A172 (cell line): ENCODE data around the gene SH2B2. TPM values are rescaled to one million over a fixed set of nuclear protein-coding genes. Genes with fewer than 3 reads are reported as not detected.
"Not testable (repeated sequence)": the region's sequence is repeated elsewhere in the genome, so short reads cannot be mapped to it uniquely, and the experiment has no call there.

ENCODE experiments used
- DNase-seq: peaks from one replicate; pipeline ENCODE4 v3.0.0-alpha.2; 2015; ENCODE audit warnings: low spot score
- total RNA-seq: library from RNA; depleted of rRNA; stranded (reverse); fragments of >200 nt; shearing (Covaris generic); gene quantifications from 2 replicates; pipeline ENCODE4 v1.2.3, GENCODE V29; 2014; rRNA removed

The SH2B2 gene
- total RNA-seq, 1 experiment from 2014 or later, result 2.5 TPM

DNA sequence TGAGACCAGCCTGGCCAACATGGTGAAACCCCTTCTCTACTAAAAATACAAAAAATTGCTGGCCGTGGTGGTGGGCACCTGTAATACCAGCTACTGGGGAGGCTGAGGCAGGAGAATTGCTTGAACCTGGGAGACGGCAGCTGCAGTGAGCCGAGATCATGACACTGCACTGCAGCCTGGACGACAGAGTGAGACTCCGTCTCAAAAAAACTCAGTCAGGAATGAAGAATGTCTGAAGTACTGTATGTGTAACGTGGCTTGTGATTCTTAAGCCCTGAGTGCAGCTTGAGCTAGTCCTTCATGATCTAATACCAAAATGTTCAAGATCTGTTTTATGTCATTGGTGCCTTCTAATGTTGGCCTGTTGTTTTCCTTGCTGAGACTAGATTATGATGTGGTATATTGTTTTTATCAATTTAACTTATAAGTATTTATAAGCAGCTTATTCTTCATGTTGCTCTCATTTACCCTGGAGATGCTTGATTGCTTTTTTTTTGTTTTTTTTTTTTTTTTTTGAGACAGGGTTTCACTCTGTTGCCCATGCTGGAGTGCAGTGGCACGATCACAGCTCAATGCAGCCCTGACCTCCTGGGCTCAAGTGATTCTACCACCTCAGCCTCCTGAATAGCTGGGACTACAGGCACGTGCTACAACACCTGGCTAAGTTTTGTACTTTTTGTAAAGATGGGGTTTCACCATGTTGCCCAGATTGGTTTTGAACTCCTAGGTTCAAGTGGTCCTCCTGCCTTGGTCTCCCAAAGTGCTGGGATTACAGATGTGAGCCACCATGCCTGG is 44.2 kb downstream of the SH2B2 start:
- not testable (repeated sequence) for DNase-seq

DNA sequence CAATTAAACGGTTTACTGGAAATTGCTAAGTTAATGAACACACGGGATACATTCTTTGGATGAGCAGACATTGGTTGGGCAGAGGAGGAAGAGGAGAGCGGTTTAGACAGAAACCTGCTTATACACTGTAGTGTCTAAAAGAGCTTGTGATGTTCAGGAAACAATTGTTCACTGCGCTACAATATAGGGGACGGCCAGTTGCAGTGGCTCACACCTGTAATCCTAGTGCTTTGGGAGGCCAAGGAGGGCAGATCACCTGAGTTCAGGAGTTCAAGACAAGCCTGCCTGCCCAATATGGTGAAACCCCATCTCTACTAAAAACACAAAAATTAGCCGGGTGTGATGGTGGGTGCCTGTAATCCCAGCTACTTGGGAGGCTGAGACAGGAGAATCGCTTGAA is 48.9 kb downstream of the SH2B2 start:
- DNase-seq, result not testable (repeated sequence)

DNA sequence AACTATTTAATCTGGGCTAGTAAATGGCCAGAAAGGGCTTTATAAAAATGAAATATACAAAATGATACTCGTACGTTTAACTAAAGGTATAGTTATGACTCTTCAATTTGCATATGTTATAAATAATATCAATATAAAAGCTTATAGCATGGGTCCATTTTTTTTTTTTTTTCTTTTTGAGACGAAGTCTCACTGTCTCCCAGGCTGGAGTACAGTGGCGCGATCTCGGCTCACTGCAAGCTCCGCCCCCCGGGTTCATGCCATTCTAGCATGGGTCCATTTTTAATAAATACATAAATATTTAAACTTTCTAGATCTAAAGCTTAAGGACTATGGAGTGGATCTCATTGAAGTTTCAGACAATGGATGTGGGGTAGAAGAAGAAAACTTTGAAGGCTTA is 50.3 kb downstream of the SH2B2 start:
- not testable (repeated sequence) for DNase-seq

DNA sequence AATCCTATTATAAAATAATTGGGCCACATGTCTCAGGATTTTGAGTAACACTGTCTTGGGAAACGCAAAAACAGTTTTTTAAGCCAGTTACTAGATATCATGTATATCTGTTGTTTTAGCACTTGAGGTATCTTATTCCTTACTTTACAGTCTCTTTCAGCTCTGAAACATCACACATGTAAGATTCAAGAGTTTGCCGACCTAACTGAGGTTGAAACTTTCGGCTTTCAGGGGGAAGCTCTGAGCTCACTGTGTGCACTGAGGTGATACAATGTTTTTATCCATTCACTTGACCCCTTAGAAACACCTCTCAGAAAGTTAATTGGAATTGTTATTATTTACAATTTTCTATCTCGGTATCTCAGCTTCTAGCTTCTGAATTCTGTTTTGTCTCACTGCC is 50.8 kb downstream of the SH2B2 start:
- not testable (repeated sequence) for DNase-seq

DNA sequence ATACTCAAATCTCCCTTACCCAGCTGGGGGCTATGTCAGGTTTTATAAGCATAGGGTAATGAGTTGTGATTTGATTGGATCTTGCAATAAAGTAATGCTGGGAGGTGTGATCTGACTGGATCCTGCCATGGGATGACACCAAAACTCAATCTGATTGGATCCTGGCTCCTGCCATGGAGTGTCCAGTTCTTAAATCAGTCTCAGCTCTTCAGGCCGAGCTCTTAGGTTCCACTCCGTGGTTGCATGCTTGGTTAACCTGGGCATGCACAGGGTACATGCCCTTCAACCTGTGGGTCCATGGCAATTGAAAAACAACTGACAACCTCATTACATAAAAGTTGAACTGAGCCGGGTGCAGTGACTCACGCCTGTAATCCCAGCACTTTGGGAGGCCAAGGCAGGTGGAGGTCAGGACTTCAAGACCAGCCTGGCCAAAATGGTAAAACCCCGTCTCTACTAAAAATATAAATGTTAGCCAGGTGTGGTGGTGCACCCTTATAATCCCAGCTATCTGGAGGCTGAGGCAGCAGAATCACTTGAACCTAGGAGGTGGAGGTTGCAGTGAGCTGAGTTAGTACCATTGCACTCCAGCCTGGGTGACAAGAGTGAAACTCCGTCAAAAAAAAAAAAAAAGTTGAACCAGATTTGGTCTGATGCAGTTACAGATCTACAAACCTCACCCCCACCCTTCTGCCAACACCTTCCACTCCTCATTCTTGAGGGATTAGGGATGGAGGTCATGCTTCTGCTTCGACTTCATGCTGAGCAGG is 54.1 kb downstream of the SH2B2 start:
- not testable (repeated sequence) for DNase-seq

DNA sequence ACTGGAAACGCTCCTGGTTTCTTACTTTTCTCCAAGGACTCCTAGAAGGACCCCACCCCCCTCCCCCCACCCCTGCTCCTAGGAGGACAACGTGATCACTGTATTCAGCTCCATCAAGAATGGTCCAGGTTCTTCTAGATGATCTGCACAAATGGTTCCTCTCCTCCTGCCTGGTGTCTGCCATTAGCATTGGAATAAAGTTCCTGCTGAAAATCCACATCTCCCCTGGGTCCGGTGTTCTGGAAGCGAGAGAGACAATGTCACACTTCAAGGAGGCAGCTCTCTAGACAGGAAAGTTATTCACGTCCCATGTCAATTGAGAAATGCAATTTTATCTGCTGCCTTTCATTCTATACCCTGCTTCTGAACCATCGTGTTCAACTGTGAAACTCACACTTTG is 60.3 kb downstream of the SH2B2 start:
- not testable (repeated sequence) for DNase-seq

DNA sequence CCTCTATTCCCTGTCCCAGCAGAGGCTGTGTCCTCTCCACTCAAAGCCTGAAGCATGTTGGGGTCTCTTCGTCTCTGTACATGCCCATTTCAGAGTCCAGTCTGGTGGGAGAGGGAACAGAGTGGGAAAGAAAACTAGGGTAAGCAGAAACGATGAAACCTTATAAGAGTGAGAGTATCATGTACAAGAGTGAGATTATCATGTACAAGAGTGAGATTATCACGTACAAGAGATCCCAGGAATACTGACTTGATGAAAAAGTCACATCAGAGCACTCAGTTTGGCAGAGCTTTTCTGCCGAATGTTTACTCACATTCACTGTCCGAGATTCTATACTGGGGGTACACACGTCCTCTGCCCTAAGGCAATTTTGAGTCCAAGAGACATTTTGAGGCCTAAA is 69.7 kb downstream of the SH2B2 start, which contains the start of gene SPDYE6:
Gene SPDYE6, minus strand, starts transcription at position 101 of the 400 bp plus-strand sequence. CDS start 421 bp downstream, outside the sequence.
- DNase-seq, result not testable (repeated sequence)

DNA sequence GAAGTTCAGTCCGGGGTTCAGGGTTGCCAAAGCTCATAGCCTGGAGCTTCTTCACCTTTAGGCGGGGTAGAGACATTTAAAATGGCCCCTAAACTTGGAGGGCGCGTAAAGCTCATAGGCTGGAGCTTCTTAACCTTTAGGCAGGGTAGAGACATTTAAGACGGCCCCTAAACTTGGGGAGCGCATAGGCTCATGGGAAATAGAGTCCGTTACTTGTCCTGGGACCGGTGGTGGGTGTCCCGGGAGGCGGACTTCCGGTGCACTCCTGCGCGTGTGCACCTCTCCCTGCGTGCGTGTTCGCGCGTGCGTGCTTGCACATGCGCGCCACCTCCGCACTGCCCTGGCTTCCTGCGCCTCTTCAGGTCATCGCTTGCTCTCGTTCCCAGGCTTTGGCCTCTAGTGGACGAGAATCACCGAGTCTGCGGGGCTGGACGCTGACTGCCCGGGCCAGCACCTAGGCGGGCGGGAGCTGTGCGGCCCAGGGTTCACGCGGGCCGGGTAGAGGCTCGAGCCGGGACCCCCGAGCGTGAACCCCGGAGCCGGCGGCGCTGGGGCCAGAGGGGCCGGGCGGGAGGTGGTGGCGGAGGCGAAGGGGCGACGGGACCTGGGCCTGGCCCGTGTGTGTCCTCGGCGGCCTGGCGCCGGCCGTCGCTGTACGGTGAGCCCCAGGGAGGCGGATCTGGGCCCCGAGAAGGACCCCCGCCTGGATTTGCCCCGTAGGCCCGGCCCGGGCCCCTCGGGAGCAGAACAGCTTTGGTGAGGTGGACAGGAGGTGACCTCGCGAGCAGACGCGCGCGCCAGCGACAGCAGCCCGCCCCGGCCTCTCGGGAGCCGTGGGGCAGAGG is 77.1 kb downstream of the SH2B2 start:
- peak; percentile 98 for DNase-seq

DNA sequence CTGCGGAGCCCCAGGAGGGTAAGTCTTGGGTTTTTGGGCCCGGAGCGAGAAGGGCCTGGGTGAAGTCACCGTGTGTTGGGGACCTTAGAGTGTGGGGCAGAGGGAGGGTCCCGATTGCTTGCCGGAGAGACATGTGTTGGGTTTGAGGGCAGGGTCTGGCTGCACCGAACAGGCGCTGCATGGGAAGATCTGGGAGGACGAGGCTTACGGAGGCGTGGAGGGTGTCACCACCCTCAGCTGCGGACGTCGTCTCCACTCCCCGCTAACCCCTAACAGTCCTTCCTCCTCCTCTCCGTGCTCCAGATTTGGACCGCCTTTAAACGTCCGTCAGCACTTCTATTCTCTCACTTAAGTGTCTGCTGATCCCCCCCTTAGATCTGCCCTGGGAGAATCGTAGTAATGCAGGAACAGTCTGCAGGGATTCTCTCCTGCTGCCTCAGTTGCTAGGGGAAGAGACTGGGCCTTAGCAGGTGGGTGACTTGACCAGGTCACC is 77.8 kb downstream of the SH2B2 start:
- DNase-seq, result not testable (repeated sequence)

DNA sequence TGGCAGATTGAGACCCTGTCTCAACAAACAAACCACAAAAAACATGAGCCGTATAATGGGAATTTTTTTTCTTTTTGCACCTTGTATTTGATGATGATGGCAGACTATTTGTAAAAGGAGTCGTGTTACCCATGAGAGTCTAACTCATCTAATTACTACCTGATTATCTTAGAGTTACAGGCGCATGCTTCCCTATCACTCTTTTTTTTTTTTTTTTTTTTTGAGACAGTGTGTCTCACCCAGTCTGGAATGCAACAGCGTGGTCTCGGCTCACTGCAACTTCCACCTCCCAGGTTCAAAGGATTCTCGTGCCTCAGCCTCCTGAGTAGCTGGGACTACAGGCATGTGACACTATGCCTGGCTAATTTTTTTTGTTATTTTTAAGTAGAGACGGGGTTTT is 78.7 kb downstream of the SH2B2 start:
- not testable (repeated sequence) for DNase-seq

DNA sequence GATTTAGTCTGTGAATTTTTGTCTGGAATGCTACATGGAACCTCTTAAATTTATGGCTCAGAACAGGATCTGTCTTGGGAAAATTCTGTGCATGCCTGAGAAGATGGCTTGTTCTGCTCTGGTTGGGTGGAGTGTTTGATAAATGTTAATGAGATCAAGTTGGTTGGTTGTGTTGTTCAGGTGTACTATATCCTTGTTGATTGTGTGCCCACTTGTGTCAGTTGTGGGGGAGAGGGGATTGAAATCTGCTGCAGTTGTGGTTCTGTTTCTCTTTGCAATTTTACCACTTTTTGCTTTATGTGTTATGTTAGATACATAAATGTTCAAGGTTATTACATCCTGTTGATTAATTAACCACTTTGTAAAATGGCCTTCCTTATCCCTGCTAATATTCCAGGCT is 83.4 kb downstream of the SH2B2 start:
- DNase-seq, result not testable (repeated sequence)

Other genes with a start within 250 kb of the SH2B2 start
- gene SPDYE6, start 69.6 kb downstream of the SH2B2 start, total RNA-seq, result not detected in 2 replicates
- gene PRKRIP1, start 109.5 kb downstream of the SH2B2 start, total RNA-seq, result 27.1 and 33.5 TPM in 2 replicates
- gene ORAI2, start 146.7 kb downstream of the SH2B2 start, total RNA-seq, result 67.6 and 77.9 TPM in 2 replicates
- gene ALKBH4, start 178.0 kb downstream of the SH2B2 start, total RNA-seq, result 15.3 and 20.8 TPM in 2 replicates
- gene LRWD1, start 178.1 kb downstream of the SH2B2 start, total RNA-seq, result 43.6 and 52.0 TPM in 2 replicates
- gene POLR2J, start 192.1 kb downstream of the SH2B2 start, total RNA-seq, result 45.6 and 52.1 TPM in 2 replicates
- gene RASA4B, start 230.9 kb downstream of the SH2B2 start, total RNA-seq, result 0.07 and 3.9 TPM in 2 replicates